Endodermal cell (in vitro differentiated cells): ENCODE results near the gene BOK. TPM values are rescaled to one million over a fixed set of nuclear protein-coding genes. Genes with fewer than 3 reads are reported as not detected.
"Not testable (repeated sequence)": the region's sequence is repeated elsewhere in the genome, so short reads cannot be mapped to it uniquely, and the experiment has no call there.

Source experiments
- DNase-seq: peaks from one replicate; pipeline ENCODE4 v3.0.0-alpha.2; 2017
- H3K27ac ChIP-seq: 2 replicates; pipeline ENCODE4 v1.5.1; 2013; ENCODE audit warnings: mild to moderate bottlenecking, low read depth, low read length, moderate library complexity
- H3K27me3 ChIP-seq: 2 replicates; pipeline ENCODE4 v1.6.1; 2013; ENCODE audit warnings: mild to moderate bottlenecking, low read length, moderate library complexity; ENCODE audit not compliant: insufficient read depth, control insufficient read depth, poor library complexity, severe bottlenecking
- H3K36me3 ChIP-seq: 2 replicates; pipeline ENCODE4 v1.7.0; 2013; ENCODE audit warnings: mild to moderate bottlenecking, low read length, moderate library complexity; ENCODE audit not compliant: control insufficient read depth, insufficient read depth
- H3K4me1 ChIP-seq: one replicate; pipeline ENCODE4 v1.7.0; 2013; ENCODE audit warnings: low read length; ENCODE audit not compliant: control insufficient read depth, insufficient read depth
- H3K4me3 ChIP-seq: 2 replicates; pipeline ENCODE4 v1.5.1; 2013; ENCODE audit warnings: mild to moderate bottlenecking, low read length, moderate library complexity
- H3K9ac ChIP-seq: 2 replicates; pipeline ENCODE4 v1.6.1; 2013; ENCODE audit warnings: mild to moderate bottlenecking, low read length, moderate library complexity; ENCODE audit not compliant: poor library complexity, severe bottlenecking; ENCODE audit errors: extremely low read depth
- H3K9me3 ChIP-seq: 2 replicates; pipeline ENCODE4 v1.6.1; 2013; ENCODE audit warnings: mild to moderate bottlenecking, low read length, moderate library complexity; ENCODE audit not compliant: control insufficient read depth
- H3K27ac Mint-ChIP-seq: 2 replicates; pipeline ENCODE4 v1.8.0; 2020; ENCODE audit warnings: mixed read lengths
- H3K27me3 Mint-ChIP-seq: 2 replicates; pipeline ENCODE4 v1.8.0; 2021; ENCODE audit warnings: mild to moderate bottlenecking, mixed read lengths; ENCODE audit not compliant: insufficient read depth
- H3K36me3 Mint-ChIP-seq: 2 replicates; pipeline ENCODE4 v1.8.0; 2020; ENCODE audit warnings: low read depth, mixed read lengths
- H3K4me1 Mint-ChIP-seq: 2 replicates; pipeline ENCODE4 v1.8.0; 2020; ENCODE audit warnings: mixed read lengths
- H3K4me3 Mint-ChIP-seq: 2 replicates; pipeline ENCODE4 v1.8.0; 2020; ENCODE audit warnings: mild to moderate bottlenecking, moderate library complexity, mixed read lengths
- H3K9me3 Mint-ChIP-seq: 2 replicates; pipeline ENCODE4 v1.8.0; 2020; ENCODE audit warnings: mild to moderate bottlenecking, mixed read lengths
- WGBS, 2 experiments: methylation state at CpG; one replicate each; pipeline versions ENCODE4 v1.1.5 to v1.1.7; 2013; ENCODE audit warnings: missing lambda C conversion rate in 2 of 2, mixed read lengths in 1 of 2; ENCODE audit not compliant: insufficient coverage in 1 of 2, insufficient read length in 1 of 2; 5-methylcytosine and 5-hydroxymethylcytosine counted together
- total RNA-seq, 2 donors: library from RNA; stranded (reverse); fragmentation: NEBNext Ultra II Directional in 1 of 2; extraction: Animal tissue kit (Norgen Biotek cat#: 25700) in 1 of 2; gene quantifications; 2 replicates in 1 of 2; 3 replicates in 1 of 2; pipeline ENCODE4 v1.2.1, GENCODE V29; 2021
- TF ChIP-seq, protein P1 (sequence below): fragments of 200-600 bp; sonication (generic); conservative IDR thresholded peaks from 2 replicates; pipeline ENCODE4 v1.5.0; 2021; ENCODE audit warnings: antibody characterized with exemption, mild to moderate bottlenecking

Gene BOK
- total RNA-seq, 2 donors from 2014 or later: 23.4 to 24.5 TPM

DNA sequence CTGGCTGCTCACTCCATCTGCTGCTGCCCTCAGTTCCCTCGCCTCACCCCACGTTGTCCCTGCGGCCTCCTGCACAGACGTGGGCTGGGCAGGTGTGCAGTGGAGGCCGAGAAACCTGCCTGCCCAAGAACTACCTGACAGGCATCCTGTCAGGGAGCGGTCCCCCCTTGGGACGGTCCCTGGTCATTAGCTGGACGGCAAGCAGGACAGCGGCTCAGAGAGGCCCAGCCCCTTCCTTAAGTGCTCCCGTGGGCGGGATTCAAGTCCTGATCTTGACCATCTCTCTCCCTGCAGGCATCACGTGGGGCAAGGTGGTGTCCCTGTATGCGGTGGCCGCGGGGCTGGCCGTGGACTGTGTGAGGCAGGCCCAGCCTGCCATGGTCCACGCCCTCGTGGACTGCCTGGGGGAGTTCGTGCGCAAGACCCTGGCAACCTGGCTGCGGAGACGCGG lies 11.3 kb downstream of the BOK start:
- no peaks in the 10 kb centered on the region for H3K4me1 ChIP-seq
- TF ChIP-seq, protein P1, sequence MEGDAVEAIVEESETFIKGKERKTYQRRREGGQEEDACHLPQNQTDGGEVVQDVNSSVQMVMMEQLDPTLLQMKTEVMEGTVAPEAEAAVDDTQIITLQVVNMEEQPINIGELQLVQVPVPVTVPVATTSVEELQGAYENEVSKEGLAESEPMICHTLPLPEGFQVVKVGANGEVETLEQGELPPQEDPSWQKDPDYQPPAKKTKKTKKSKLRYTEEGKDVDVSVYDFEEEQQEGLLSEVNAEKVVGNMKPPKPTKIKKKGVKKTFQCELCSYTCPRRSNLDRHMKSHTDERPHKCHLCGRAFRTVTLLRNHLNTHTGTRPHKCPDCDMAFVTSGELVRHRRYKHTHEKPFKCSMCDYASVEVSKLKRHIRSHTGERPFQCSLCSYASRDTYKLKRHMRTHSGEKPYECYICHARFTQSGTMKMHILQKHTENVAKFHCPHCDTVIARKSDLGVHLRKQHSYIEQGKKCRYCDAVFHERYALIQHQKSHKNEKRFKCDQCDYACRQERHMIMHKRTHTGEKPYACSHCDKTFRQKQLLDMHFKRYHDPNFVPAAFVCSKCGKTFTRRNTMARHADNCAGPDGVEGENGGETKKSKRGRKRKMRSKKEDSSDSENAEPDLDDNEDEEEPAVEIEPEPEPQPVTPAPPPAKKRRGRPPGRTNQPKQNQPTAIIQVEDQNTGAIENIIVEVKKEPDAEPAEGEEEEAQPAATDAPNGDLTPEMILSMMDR: no peak
- Mint-ChIP-seq H3K36me3 (peaks cover 13% of the 10 kb centered on the region), H3K4me1 (no peaks in the 10 kb centered on the region), H3K4me3 (peak overlapping the region; percentile 42), H3K27ac (no peak overlapping the region), H3K27me3 (peaks cover 3% of the 10 kb centered on the region), H3K9me3 (no peaks in the 10 kb centered on the region)
- WGBS, 2 experiments: 94 to 95% methylated on average over 12 to 23 of the region's 23 CpGs
- H3K9me3 ChIP-seq: no peaks in the 10 kb centered on the region
- H3K27me3 ChIP-seq: no peaks in the 10 kb centered on the region
- no peak overlapping the region for H3K27ac ChIP-seq
- no peak overlapping the region for H3K4me3 ChIP-seq
- DNase-seq: peak; percentile 57
- H3K36me3 ChIP-seq: no peaks in the 10 kb centered on the region
- H3K9ac ChIP-seq: no peak overlapping the region

DNA sequence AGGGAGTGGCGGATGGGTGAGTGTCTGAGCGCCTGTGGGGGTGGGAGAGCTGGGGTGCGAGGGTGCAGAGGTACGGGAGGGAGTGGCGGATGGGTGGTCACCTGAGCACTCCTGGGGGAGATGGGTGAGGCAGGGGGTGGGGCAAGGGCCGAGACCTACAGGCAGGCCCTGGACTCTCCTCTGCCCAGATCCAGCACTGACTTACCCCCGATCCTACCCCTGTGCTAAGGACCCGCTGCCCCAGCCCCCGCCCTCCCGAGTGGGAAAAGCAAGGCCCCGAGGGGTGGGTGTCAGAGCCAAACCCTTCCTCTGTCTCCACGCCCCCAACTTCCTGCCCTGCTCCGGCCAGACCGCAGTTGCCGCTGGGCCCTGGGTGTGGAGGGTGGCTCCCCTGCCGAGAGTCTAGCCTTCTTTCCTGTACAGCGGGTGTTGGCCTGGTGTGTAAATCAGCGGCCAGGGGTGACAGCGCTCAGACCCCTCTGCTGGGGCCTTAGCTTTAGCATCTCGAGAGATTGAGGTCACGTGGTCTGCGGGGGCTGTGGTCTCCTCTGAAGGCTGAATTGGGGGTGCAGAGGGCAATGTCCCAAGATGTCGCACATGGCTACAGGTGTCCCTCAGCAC lies 12.5 kb downstream of the BOK start:
- TF ChIP-seq, protein P1: no peak
- H3K4me3 ChIP-seq: no peak overlapping the region
- 93 to 96% methylated on average over 9 to 20 of the region's 23 CpGs for WGBS, 2 experiments
- H3K9ac ChIP-seq: no peak overlapping the region
- H3K27me3 ChIP-seq: no peaks in the 10 kb centered on the region
- peaks cover 3% of the 10 kb centered on the region for H3K27me3 Mint-ChIP-seq
- no peaks in the 10 kb centered on the region for H3K4me1 Mint-ChIP-seq
- no peak overlapping the region for H3K27ac Mint-ChIP-seq
- peak; percentile 21 for DNase-seq
- no peaks in the 10 kb centered on the region for H3K36me3 ChIP-seq
- H3K4me1 ChIP-seq: no peaks in the 10 kb centered on the region
- no peaks in the 10 kb centered on the region for H3K9me3 Mint-ChIP-seq
- no peaks in the 10 kb centered on the region for H3K9me3 ChIP-seq
- H3K27ac ChIP-seq: no peak overlapping the region
- no peak overlapping the region for H3K4me3 Mint-ChIP-seq
- H3K36me3 Mint-ChIP-seq: peaks cover 15% of the 10 kb centered on the region

DNA sequence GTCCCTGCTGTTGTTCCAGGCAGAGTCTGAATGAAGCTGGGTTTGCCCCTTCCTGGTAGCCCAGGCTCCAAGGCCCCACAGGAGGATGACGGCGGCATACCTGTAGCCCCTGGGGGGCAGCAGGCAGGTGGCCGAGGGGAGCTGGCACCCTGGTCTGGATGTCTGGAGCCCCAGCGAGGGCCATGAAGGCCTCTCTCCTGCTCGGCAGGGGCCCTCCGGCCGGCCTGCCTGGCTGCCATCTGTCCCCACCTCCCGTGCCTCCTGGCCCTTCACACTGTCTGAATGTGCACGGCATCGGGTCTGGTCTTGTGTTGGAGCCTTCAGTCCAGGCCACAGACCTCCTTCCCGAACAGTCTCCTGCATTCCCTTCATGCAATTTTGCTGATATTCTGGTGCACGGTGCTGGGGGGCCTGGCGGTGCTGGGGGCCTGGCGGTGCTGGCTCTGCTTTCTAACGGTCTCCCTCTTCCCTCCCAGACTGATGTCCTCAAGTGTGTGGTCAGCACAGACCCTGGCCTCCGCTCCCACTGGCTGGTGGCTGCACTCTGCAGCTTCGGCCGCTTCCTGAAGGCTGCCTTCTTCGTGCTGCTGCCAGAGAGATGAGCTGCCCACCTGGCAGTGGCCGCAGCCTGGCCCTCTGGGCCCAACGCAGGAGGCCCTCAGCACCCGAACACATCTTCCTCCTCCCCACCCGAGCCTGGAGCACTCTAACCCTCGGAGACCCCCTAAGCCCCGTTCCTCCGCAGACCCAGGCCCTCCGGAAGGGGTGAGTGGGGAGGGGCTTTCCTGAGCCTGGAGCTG lies 13.5 kb downstream of the BOK start:
- DNase-seq: peak; percentile 36
- Histone ChIP-seq H3K9ac (no peak overlapping the region), H3K36me3 (no peaks in the 10 kb centered on the region), H3K27ac (no peak overlapping the region), H3K9me3 (no peaks in the 10 kb centered on the region), H3K4me1 (no peaks in the 10 kb centered on the region), H3K4me3 (no peak overlapping the region), H3K27me3 (no peaks in the 10 kb centered on the region)
- H3K36me3 Mint-ChIP-seq: peaks cover 15% of the 10 kb centered on the region
- WGBS, 2 experiments: 91 to 93% methylated on average over 18 to 27 of the region's 27 CpGs
- no peak overlapping the region for H3K4me3 Mint-ChIP-seq
- H3K27me3 Mint-ChIP-seq: peaks cover 3% of the 10 kb centered on the region
- H3K27ac Mint-ChIP-seq: no peak overlapping the region
- H3K4me1 Mint-ChIP-seq: no peaks in the 10 kb centered on the region
- TF ChIP-seq, protein P1: no peak
- no peaks in the 10 kb centered on the region for H3K9me3 Mint-ChIP-seq

DNA sequence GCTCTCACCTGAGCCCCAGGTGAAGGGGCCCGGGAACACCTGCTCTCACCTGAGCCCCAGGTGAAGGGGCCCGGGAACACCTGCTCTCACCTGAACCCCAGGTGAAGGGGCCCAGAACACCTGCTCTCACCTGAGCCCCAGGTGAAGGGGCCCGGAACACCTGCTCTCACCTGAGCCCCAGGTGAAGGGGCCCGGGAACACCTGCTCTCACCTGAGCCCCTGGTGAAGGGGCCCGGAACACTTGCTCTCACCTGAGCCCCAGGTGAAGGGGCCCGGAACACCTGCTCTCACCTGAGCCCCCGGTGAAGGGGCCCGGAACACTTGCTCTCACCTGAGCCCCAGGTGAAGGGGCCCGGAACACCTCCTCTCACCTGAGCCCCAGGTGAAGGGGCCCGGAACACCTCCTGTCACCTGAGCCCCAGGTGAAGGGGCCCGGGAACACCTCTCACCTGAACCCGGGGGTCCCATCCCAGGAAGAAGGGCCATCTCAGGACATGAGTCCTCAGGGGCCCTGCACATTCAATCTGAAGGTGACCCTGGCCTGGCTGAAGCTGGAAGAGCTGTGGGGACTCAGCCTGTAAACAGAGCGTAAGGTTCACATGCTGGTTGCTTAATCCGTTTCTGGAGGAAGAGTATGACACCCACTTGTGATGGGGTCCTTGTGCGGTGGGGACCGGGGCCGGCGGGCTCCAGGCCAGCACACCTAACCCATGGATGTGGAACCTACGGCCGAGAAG lies 14.5 kb downstream of the BOK start:
- 94 to 97% methylated on average over 8 to 18 of the region's 20 CpGs for WGBS, 2 experiments
- not testable (repeated sequence) for H3K27me3 Mint-ChIP-seq, H3K4me3 Mint-ChIP-seq

More for the DNA sequence above, 14.5 kb downstream of the BOK start:
- H3K9ac ChIP-seq, H3K36me3 ChIP-seq, H3K27me3 ChIP-seq, H3K4me1 Mint-ChIP-seq, H3K4me3 ChIP-seq, H3K27ac Mint-ChIP-seq, H3K9me3 Mint-ChIP-seq, H3K9me3 ChIP-seq, H3K4me1 ChIP-seq, H3K27ac ChIP-seq: not testable (repeated sequence)
- DNase-seq: peak; percentile 17
- peaks cover 22% of the 10 kb centered on the region for H3K36me3 Mint-ChIP-seq
